GM12891 (cell line): ENCODE measurements around the gene FAM174B.

Source experiments
- DNase-seq: peaks from one replicate; pipeline ENCODE4 v3.0.0; 2011; ENCODE audit warnings: low spot score; ENCODE audit not compliant: insufficient read length
- FAIRE-seq: peaks from 2 replicates; lab custom pipeline; 2011; peaks lifted over from hg19 to GRCh38; lab: Jason Lieb, UNC
- PAX5 ChIP-seq: IDR thresholded peaks from 2 replicates; pipeline ENCODE4 v1.6.1; 2011; ENCODE audit warnings: low read length, moderate library complexity, mild to moderate bottlenecking; ENCODE audit not compliant: insufficient read depth, severe bottlenecking
- POLR2A ChIP-seq: IDR thresholded peaks from 2 replicates; pipeline ENCODE4 v1.6.1; 2011; ENCODE audit warnings: low read depth, low read length, control low read depth
- POLR2AphosphoS5 ChIP-seq: IDR thresholded peaks from 2 replicates; pipeline ENCODE4 v1.6.1; 2011; ENCODE audit warnings: low read depth, low read length, control low read depth
- POU2F2 ChIP-seq: IDR thresholded peaks from 2 replicates; pipeline ENCODE4 v1.6.1; 2011; ENCODE audit warnings: low read depth, mild to moderate bottlenecking, control low read depth, low read length, moderate library complexity
- SPI1 ChIP-seq: IDR thresholded peaks from 2 replicates; pipeline ENCODE4 v1.6.1; 2011; ENCODE audit warnings: low read depth, low read length, control low read depth
- TAF1 ChIP-seq: IDR thresholded peaks from 2 replicates; pipeline ENCODE4 v1.6.1; 2011; ENCODE audit warnings: low read depth, low read length, control low read depth

FAM174B gene

GRCh38 chr15:92645051-92645631, 10.4 kb downstream of the FAM174B start:
- peak; percentile 93 for FAIRE-seq
- DNase-seq: no peak
- TF ChIP-seq TAF1: no peak
- TF ChIP-seq POU2F2: no peak
- 0 out of 2 replicates have a peak, but pooled peaks have one; percentile 24 for TF ChIP-seq SPI1

DNA sequence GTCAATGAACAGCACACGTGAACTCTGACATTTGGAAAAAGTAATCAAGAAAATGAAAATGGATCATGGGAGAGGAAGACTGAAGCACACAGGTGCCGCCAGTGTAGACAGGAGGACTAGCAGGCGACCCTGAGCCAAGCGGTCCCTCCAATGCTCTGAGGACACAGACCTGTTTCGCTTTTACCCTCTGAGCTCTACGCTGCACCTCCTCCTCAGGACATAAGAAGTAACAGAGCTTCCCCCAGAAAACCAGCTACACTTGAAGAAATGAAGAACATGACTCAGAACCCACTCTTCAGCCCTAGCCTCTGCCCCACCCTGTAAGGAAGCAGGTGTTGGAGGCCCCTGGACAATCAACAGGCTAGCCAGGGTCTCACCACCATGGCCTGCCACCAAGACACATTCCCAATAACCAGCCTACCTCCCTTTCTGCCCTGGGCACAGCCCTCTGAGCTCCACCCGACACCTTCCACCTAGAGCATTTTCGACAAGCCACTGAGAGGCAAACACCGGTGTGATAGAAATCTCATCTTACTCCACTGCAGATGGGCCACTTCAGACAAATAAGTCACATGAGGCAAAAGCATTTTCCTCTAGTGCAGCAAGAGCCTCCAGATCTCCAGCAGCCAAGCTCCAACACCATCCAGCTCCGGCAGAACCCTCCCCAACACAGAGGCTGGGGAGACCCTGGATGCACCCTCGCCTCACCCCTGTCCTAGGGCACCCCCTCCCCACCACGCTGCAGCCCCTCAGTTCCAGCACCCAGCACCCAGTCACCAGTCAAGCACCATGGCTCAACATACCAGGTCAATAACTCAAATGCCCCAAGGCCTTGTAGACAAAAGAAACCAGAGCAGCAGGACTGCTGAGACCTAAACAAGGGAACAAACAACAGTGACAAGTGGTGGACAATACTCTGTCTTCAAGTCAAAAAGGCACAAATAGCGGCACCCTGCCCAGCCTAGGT, 11.4 kb downstream of the FAM174B start:
- DNase-seq (no peak), FAIRE-seq (peak; percentile 88)

GRCh38 chr15:92638709-92639365, 16.7 kb downstream of the FAM174B start:
- no peak for TF ChIP-seq POU2F2
- TF ChIP-seq SPI1: peak; percentile 51
- DNase-seq (no peak), FAIRE-seq (no peak)

More for the DNA sequence above, 11.4 kb downstream of the FAM174B start:
- TF ChIP-seq SPI1: no peak
- TF ChIP-seq POLR2AphosphoS5: peak; percentile 34; the same call in 1 of the 2 replicates

GRCh38 chr15:92638291-92638708, 17.3 kb downstream of the FAM174B start:
- no peak for TF ChIP-seq SPI1
- TF ChIP-seq POLR2A: no peak
- no peak for TF ChIP-seq POLR2AphosphoS5
- no peak for TF ChIP-seq POU2F2
- TF ChIP-seq TAF1: no peak
- TF ChIP-seq PAX5: no peak
- no peak for DNase-seq
- FAIRE-seq: peak; percentile 84

GRCh38 chr15:92637626-92638025, 17.9 kb downstream of the FAM174B start:
- FAIRE-seq (no peak), DNase-seq (no peak)
- TF ChIP-seq POU2F2 (no peak), PAX5 (no peak), POLR2AphosphoS5 (no peak), SPI1 (no peak), POLR2A (no peak), TAF1 (no peak)

DNA sequence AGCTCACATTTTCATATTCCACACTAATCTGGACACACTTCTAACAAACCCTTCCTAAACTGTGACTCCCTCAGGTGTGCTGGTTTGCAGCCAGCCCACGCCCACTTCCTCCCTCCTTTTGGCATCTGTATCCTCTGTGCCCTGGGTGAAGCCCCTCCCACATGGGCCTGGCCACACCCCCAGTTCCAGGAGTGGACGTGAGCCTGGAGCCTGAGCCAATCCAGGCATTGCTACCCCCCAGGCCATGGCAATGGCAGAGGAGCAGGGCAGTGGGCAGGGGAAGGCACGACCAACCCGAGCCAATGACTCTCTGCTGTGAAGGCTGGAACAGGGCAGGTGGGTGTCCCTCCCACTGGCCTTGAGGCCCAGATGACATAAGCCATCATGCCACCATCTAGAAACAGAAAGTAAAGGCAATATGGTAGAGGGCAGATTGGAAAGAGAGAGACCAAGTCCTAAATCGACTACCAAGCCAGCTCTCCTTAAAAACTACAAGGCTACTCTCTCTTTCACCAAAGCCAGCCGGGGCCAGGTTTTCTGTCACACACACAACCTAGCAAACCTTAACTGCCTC, 18.6 kb downstream of the FAM174B start:
- DNase-seq: no peak
- no peak for TF ChIP-seq PAX5
- no peak for TF ChIP-seq POLR2AphosphoS5
- no peak for TF ChIP-seq SPI1
- no peak for TF ChIP-seq POU2F2
- no peak for TF ChIP-seq TAF1
- no peak for TF ChIP-seq POLR2A
- FAIRE-seq: peak; percentile 71

GRCh38 chr15:92636401-92636907, 19.1 kb downstream of the FAM174B start:
- TF ChIP-seq POLR2A (no peak), POU2F2 (no peak), SPI1 (no peak), PAX5 (no peak), TAF1 (no peak), POLR2AphosphoS5 (no peak)
- no peak for FAIRE-seq

DNA sequence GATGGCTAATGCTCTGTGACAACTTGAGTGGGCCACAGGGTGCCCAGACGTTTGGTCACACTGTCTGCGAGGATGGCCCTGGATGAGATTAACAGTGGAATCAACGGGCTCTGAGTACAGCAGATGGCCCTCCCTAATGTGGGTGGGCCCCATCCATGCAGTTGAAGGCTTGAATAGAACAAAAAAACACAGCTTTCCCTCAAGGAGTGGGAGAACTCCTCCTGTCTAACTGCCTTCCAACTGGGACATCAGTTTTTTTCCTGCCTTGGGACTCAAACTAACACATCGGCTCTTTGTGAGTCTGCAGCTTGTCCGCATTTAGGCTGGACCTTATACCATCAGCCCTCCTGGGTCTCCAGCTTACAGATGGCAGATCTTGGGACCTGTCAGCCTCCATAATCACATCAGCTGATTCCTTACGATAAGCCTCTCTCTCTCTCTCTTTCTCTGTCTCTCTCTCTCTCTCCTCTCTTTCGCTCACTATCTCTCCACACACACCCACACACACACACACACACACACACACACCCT, 20.8 kb downstream of the FAM174B start:
- TF ChIP-seq TAF1: no peak
- TF ChIP-seq PAX5: no peak
- TF ChIP-seq SPI1: no peak
- no peak for TF ChIP-seq POLR2A
- no peak for TF ChIP-seq POLR2AphosphoS5
- no peak for TF ChIP-seq POU2F2
- DNase-seq: no peak
- peak; percentile 31 for FAIRE-seq

More at GRCh38 chr15:92636401-92636907, 19.1 kb downstream of the FAM174B start:
- DNase-seq: no peak

DNA sequence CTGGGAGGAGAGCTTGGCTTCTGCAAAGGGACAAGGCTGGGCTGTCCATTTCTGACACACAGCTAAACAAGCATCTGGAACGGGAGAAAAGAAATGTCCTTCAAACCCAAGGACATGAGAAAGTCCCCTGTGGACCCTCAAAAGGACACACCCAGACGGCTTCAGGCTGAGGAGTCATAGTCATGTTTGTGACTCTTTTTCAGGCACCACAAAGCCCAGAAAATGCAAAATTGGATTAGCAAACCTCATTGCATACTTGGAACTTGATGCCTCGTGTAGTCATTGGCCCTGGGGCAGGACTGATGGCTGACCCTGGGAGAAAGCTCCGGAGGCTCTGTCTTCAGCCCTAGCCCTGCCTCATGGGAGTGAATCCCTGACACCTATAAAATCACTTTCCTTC, 21.5 kb downstream of the FAM174B start:
- DNase-seq: no peak
- TF ChIP-seq PAX5 (no peak), SPI1 (no peak), POU2F2 (no peak), TAF1 (no peak), POLR2A (no peak), POLR2AphosphoS5 (no peak)
- FAIRE-seq: no peak
